Smooth muscle cell (in vitro differentiated cells): ENCODE data around the gene GFOD1. TPM values are rescaled to one million over a fixed set of nuclear protein-coding genes. Genes with fewer than 3 reads are reported as not detected.

Experiments
- DNase-seq: peaks from one replicate; lab custom pipeline; 2025; ENCODE audit not compliant: unreplicated experiment; lab: John Stamatoyannopoulos, UW
- H2AFZ ChIP-seq: fragments of 200-600 bp; sonication (generic); 2 replicates; pipeline ENCODE4 v1.6.0; 2016; ENCODE audit warnings: antibody characterized with exemption, low read depth, mild to moderate bottlenecking
- H3F3A ChIP-seq: fragments of 200-600 bp; sonication (generic); 2 replicates; pipeline ENCODE4 v1.6.0; 2017; ENCODE audit warnings: antibody characterized with exemption, low read depth
- H3K27ac ChIP-seq: fragments of 200-600 bp; sonication (generic); 2 replicates; pipeline ENCODE4 v1.5.1; 2016; ENCODE audit warnings: low read depth, mild to moderate bottlenecking
- H3K27me3 ChIP-seq: fragments of 200-600 bp; sonication (generic); 2 replicates; pipeline ENCODE4 v1.6.1; 2016; ENCODE audit warnings: low read depth, mild to moderate bottlenecking
- H3K36me3 ChIP-seq: fragments of 200-600 bp; sonication (generic); 2 replicates; pipeline ENCODE4 v1.5.1; 2016; ENCODE audit warnings: low read depth
- H3K4me1 ChIP-seq: fragments of 200-600 bp; sonication (generic); 2 replicates; pipeline ENCODE4 v1.5.1; 2016; ENCODE audit warnings: low read depth
- H3K4me2 ChIP-seq: fragments of 200-600 bp; sonication (generic); 2 replicates; pipeline ENCODE4 v1.6.0; 2016; ENCODE audit warnings: mild to moderate bottlenecking
- H3K4me3 ChIP-seq: fragments of 200-600 bp; sonication (generic); 2 replicates; pipeline ENCODE4 v1.5.1; 2016; ENCODE audit warnings: mild to moderate bottlenecking
- H3K79me2 ChIP-seq: fragments of 200-600 bp; sonication (generic); 2 replicates; pipeline ENCODE4 v1.6.0; 2016; ENCODE audit warnings: low read depth, mild to moderate bottlenecking
- H3K9ac ChIP-seq: fragments of 200-600 bp; sonication (generic); 2 replicates; pipeline ENCODE4 v1.6.0; 2016; ENCODE audit warnings: low read depth
- H3K9me3 ChIP-seq: fragments of 200-600 bp; sonication (generic); replicated peaks from 2 replicates; pipeline ENCODE4 v1.5.1; 2016; ENCODE audit warnings: low read depth
- H4K20me1 ChIP-seq: fragments of 200-600 bp; sonication (generic); 2 replicates; pipeline ENCODE4 v1.6.0; 2016; ENCODE audit warnings: low read depth
- WGBS: methylation state at CpG from one replicate; pipeline ENCODE4 v1.1.7; 2016; ENCODE audit warnings: low lambda C conversion rate; 5-methylcytosine and 5-hydroxymethylcytosine counted together
- polyA plus RNA-seq: library from polyadenylated mRNA; unstranded; fragments of >200 nt; fragmentation: Nextera tagmentation; extraction: Ambion mirVana; gene quantifications from 2 replicates; pipeline ENCODE4 v1.2.1, GENCODE V29; 2016
- total RNA-seq: library from RNA; depleted of rRNA; stranded (reverse); fragments of >200 nt; gene quantifications from 2 replicates; pipeline ENCODE4 v1.2.3, GENCODE V29; 2014
- TF ChIP-seq, protein P1 (sequence below): fragments of 200-600 bp; sonication (generic); IDR thresholded peaks from 2 replicates; pipeline ENCODE4 v1.5.1; 2017; ENCODE audit warnings: borderline replicate concordance, mild to moderate bottlenecking, antibody characterized with exemption; ENCODE audit not compliant: insufficient read depth, poor library complexity, severe bottlenecking

The GFOD1 gene
- total and polyA plus RNA-seq, 2 experiments from 2014 or later, result 9.6 to 14.0 TPM

DNA sequence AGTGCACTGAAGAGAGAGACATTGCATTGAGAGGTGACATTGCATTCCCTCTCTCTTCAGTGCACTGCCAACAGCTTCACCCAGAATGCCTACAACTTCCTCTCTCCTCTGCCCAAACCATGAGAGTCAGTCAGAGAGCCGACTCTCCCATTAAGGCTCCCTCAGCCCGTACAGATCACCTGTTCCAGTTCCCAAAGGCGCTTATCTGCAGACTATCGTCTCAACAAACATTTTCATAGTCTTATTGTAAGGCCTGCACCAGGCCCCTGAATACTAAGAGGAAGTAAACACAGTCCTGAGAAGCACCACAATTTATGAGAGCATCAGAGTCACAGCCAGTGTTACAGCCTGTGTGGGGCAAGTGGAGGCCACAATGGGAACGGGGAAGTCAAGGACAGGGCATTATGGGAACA, 53.7 kb downstream of the GFOD1 start:
- TF ChIP-seq, protein P1, sequence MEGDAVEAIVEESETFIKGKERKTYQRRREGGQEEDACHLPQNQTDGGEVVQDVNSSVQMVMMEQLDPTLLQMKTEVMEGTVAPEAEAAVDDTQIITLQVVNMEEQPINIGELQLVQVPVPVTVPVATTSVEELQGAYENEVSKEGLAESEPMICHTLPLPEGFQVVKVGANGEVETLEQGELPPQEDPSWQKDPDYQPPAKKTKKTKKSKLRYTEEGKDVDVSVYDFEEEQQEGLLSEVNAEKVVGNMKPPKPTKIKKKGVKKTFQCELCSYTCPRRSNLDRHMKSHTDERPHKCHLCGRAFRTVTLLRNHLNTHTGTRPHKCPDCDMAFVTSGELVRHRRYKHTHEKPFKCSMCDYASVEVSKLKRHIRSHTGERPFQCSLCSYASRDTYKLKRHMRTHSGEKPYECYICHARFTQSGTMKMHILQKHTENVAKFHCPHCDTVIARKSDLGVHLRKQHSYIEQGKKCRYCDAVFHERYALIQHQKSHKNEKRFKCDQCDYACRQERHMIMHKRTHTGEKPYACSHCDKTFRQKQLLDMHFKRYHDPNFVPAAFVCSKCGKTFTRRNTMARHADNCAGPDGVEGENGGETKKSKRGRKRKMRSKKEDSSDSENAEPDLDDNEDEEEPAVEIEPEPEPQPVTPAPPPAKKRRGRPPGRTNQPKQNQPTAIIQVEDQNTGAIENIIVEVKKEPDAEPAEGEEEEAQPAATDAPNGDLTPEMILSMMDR, result no peak
- Histone ChIP-seq H3K4me1 (peaks cover 6% of the 10 kb centered on the region), H3K4me3 (no peak overlapping the region), H3K79me2 (peaks cover 41% of the 10 kb centered on the region), H3F3A (peaks cover 15% of the 10 kb centered on the region), H3K9ac (no peak overlapping the region), H3K27ac (no peak overlapping the region), H3K36me3 (no peaks in the 10 kb centered on the region), H3K27me3 (no peaks in the 10 kb centered on the region), H3K9me3 (no peaks in the 10 kb centered on the region), H4K20me1 (no peaks in the 10 kb centered on the region), H2AFZ (no peak overlapping the region), H3K4me2 (no peak overlapping the region)
- DNase-seq, result no peak
- 94% methylated on average over 5 of the region's 5 CpGs for WGBS

DNA sequence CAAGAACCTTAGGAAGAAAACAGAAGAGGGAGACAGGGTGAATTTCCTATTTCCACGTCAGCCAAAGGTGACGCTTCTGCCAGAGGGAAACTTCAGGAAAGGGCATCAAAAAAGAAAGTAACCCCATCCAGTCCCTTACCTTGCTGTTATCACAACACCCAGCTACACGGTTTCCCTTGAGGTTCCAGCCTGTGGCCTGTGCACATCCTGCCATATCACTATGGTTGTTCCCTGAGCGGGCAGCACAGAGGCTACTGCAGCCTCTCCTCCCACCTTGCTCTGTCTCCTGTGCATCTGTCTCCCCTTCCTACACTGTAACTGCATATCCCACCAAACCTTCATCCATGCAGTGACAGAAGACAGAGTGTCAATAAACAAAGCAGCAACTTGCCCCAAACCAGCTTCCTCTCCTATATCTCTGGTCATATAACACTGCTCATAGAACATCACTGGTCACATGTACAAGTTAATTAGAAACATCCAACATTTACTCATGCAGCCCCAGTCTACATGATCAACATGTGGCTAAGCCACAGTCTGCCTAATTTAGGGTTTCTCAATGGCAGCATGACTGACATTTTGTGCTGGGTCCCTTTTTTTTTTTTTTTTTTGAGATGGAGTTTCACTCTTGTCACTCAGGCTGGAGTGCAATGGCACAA, 54.7 kb downstream of the GFOD1 start:
- H3K27me3 ChIP-seq, result no peaks in the 10 kb centered on the region
- peaks cover 16% of the 10 kb centered on the region for H3K4me1 ChIP-seq
- no peak overlapping the region for H3K27ac ChIP-seq
- H3K36me3 ChIP-seq, result no peaks in the 10 kb centered on the region
- H3K4me3 ChIP-seq, result no peak overlapping the region
- H3K4me2 ChIP-seq, result no peak overlapping the region
- H2AFZ ChIP-seq, result no peak overlapping the region
- H3F3A ChIP-seq, result peaks cover 21% of the 10 kb centered on the region
- 96% methylated on average over 4 of the region's 4 CpGs for WGBS
- TF ChIP-seq, protein P1, result no peak
- no peak overlapping the region for H3K9ac ChIP-seq
- H3K9me3 ChIP-seq, result no peaks in the 10 kb centered on the region
- no peaks in the 10 kb centered on the region for H4K20me1 ChIP-seq
- H3K79me2 ChIP-seq, result peaks cover 36% of the 10 kb centered on the region
- no peak for DNase-seq

DNA sequence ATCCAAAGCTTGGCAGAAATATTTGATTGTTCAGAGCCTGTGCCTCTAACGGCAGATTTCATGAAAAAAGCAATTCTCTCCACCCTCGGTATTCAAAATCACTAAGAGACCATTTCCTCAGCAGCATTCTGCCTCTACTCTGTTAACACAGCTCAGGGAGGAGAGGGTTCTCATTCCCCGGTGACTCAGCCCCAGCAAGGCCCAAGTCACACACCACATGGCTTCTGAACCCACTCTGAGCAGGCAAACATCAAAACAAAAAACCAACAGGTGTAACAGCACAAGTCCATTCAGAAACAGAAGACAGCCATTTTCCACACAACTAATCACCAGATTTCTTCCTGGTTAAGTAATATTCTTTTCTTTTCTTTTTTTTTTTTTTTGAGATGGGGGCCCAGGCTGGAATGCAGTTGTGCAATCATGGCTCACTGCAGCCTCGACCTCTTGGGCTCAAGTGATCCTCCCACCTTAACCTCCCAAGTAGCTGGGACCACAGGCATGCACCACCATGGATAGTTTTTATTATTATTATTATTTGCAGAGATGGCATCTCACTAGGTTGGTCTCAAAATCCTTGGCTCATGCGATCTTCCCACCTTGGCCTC, 55.4 kb downstream of the GFOD1 start:
- Histone ChIP-seq H3K4me1 (peaks cover 19% of the 10 kb centered on the region), H3K9me3 (no peaks in the 10 kb centered on the region), H3K4me2 (peak overlapping the region; percentile 7), H2AFZ (no peak overlapping the region), H3K9ac (no peak overlapping the region), H3K36me3 (no peaks in the 10 kb centered on the region), H4K20me1 (no peaks in the 10 kb centered on the region), H3F3A (peaks cover 24% of the 10 kb centered on the region), H3K4me3 (no peak overlapping the region), H3K27me3 (no peaks in the 10 kb centered on the region), H3K79me2 (peaks cover 35% of the 10 kb centered on the region), H3K27ac (no peak overlapping the region)
- DNase-seq, result no peak
- WGBS, result 34% methylated on average over 5 of the region's 5 CpGs
- TF ChIP-seq, protein P1, result no peak
